GM10266 (cell line): ENCODE measurements around the gene AHDC1.

Source experiments
- DNase-seq: peaks from one replicate; pipeline ENCODE4 v3.0.0; 2012; ENCODE audit errors: extremely low spot score
- CTCF ChIP-seq: IDR thresholded peaks from 2 replicates; pipeline ENCODE4 v1.5.1; 2012; ENCODE audit warnings: mild to moderate bottlenecking, low read depth; ENCODE audit not compliant: control insufficient read depth, insufficient read depth; ENCODE audit errors: missing control alignments

The AHDC1 gene

GRCh38 chr1:27520651-27521050 lies 83.3 kb downstream of the AHDC1 start:
- no peak for TF ChIP-seq CTCF
- DNase-seq = no peak

GRCh38 chr1:27519331-27520258 lies 84.3 kb downstream of the AHDC1 start:
- TF ChIP-seq CTCF = no peak
- DNase-seq = no peak

- TF ChIP-seq CTCF = no peak
- DNase-seq = no peak
These were observed 85.1 kb downstream of the AHDC1 start for GRCh38 chr1:27518808-27519207.

- TF ChIP-seq CTCF = no peak
- DNase-seq = no peak
These were observed 85.8 kb downstream of the AHDC1 start for GRCh38 chr1:27517907-27518718.

GRCh38 chr1:27517301-27517700 lies 86.6 kb downstream of the AHDC1 start:
- no peak for DNase-seq
- no peak for TF ChIP-seq CTCF

- TF ChIP-seq CTCF = no peak
- DNase-seq = no peak
These were observed 88.3 kb downstream of the AHDC1 start for GRCh38 chr1:27515626-27516025.
